ENCODE measurements around the gene IQSEC1. TPM values are rescaled to one million over a fixed set of nuclear protein-coding genes. Genes with fewer than 3 reads are reported as not detected.

IQSEC1 gene
- total RNA-seq, 1 donor from 2014 or later = 37.2 TPM

DNA sequence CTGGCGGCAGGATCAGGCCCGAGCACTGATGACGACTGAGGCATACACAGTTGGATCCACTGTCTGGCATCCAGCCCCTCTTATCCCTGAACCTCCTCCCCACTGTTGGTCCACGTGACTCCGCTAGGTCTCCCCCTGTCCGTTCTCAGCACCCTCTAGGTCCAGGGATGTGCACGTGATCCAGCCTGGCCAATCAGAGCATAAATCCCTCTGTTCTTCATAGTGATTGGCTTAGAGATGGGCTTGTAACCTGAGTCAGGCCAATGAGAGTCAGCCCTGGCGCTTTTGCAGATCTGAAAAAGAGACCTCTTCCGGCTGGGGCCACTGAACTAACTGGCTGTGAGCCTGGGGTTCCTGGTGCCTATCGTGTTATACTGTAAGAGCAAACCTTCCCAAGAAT, 20.5 kb upstream of the IQSEC1 start:
- H3K4me1 Mint-ChIP-seq (ENCODE audit: low read depth) = no peaks in the 10 kb centered on the region
- peaks cover 14% of the 10 kb centered on the region for H3K27me3 Mint-ChIP-seq (ENCODE audit: low read depth)
- peak overlapping the region; percentile 1 for H3K27ac Mint-ChIP-seq (ENCODE audit: unreplicated experiment)
- TF ChIP-seq, protein P1, sequence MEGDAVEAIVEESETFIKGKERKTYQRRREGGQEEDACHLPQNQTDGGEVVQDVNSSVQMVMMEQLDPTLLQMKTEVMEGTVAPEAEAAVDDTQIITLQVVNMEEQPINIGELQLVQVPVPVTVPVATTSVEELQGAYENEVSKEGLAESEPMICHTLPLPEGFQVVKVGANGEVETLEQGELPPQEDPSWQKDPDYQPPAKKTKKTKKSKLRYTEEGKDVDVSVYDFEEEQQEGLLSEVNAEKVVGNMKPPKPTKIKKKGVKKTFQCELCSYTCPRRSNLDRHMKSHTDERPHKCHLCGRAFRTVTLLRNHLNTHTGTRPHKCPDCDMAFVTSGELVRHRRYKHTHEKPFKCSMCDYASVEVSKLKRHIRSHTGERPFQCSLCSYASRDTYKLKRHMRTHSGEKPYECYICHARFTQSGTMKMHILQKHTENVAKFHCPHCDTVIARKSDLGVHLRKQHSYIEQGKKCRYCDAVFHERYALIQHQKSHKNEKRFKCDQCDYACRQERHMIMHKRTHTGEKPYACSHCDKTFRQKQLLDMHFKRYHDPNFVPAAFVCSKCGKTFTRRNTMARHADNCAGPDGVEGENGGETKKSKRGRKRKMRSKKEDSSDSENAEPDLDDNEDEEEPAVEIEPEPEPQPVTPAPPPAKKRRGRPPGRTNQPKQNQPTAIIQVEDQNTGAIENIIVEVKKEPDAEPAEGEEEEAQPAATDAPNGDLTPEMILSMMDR (IDR thresholded peaks at IDR 0.05) = no peak
- H3K36me3 Mint-ChIP-seq (ENCODE audit: low read depth) = no peaks in the 10 kb centered on the region
- no peak for DNase-seq (ENCODE audit: low spot score)
- H3K4me3 Mint-ChIP-seq (ENCODE audit: unreplicated experiment) = no peak overlapping the region
- H3K9me3 Mint-ChIP-seq (ENCODE audit: low read depth) = no peaks in the 10 kb centered on the region

DNA sequence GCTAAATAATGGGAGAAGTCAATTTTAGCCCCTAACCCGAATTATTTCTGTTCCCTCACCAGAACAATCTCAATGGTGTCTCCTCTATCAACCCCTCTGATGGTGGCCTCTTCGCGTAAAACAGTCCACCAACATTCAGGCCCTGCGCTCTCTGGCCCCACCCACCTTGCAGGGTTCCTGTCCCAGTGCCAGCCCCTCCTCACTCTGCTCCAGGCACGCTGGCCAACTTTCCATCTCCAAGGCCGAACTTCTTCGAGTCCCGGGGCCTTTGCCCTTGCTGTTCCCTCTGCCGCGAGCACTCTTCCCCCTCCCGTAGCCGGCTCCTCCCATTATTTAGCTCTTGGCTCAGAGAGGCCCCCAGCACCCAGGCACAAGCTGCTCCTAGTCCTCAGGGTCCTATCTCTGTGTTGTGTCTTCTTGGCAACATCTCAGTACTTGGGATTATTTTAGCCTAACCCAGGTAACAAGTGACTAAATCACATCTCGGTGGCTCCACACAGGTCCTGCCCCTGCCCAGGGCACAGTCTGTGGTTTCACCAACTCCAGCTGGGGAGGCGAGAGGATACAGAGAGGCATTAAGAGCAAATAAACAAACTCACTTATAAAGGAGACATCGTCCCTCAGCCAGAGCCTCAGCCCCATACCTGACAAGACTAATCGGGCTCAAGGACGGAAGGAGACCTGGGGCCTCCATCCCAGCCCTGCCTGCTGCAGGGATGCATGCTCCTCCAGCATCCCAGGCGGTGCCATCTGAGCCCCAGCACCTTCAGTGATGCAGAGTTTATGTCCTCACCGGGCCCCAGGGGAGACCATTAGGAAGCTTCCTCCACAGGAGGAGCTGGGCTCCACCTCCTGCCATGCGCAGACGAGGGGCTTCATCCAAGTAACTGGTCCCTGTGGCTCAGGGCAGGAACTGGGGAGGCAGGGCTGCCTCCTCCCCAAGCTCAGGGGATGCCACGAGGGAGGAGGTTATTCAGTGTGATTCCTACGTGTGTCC, 19.7 kb upstream of the IQSEC1 start:
- peaks cover 14% of the 10 kb centered on the region for H3K27me3 Mint-ChIP-seq (ENCODE audit: low read depth)
- H3K9me3 Mint-ChIP-seq (ENCODE audit: low read depth) = no peaks in the 10 kb centered on the region
- H3K4me1 Mint-ChIP-seq (ENCODE audit: low read depth) = peaks cover 7% of the 10 kb centered on the region
- no peak for DNase-seq (ENCODE audit: low spot score)
- H3K27ac Mint-ChIP-seq (ENCODE audit: unreplicated experiment) = no peak overlapping the region
- H3K36me3 Mint-ChIP-seq (ENCODE audit: low read depth) = no peaks in the 10 kb centered on the region
- TF ChIP-seq, protein P1 (IDR thresholded peaks at IDR 0.05) = no peak
- no peak overlapping the region for H3K4me3 Mint-ChIP-seq (ENCODE audit: unreplicated experiment)

DNA sequence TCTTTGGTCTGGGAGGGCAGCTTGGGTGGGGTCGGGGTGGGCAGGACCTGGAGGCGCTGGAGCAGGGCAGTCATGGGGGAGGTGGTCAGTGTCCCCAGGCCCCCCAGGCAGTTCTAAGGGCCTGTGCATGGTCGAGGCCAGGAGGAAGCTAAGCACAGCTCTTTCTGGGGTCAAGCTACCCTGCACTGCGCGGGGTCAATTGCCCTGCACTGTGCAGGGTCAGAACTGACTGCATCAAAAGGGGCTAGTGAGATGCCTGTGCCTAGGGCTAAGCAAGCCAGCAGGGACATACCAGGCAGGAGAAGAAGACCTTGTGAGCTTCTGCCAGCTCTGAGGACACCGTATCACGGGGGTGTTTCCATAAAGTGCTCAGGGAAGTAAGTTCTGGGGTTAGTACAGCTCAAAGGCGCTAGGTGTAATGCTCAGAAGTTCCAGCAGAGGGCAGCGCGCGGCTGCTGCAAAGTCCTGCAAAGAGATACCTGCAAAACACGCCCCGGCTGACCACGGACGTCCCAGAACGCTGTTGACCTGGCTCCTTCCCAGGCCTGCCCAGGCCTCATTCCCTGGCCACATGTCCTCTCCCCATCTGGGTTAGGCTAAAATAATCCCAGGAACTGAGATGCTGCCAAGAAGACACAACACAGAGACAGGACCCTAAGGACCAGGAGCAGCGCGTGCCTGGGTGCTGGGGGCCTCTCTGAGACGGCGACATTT, 18.8 kb upstream of the IQSEC1 start:
- peaks cover 14% of the 10 kb centered on the region for H3K27me3 Mint-ChIP-seq (ENCODE audit: low read depth)
- H3K9me3 Mint-ChIP-seq (ENCODE audit: low read depth) = no peaks in the 10 kb centered on the region
- TF ChIP-seq, protein P1 (IDR thresholded peaks at IDR 0.05) = peak; percentile 91
- peaks cover 16% of the 10 kb centered on the region for H3K4me1 Mint-ChIP-seq (ENCODE audit: low read depth)
- no peak overlapping the region for H3K4me3 Mint-ChIP-seq (ENCODE audit: unreplicated experiment)
- no peak overlapping the region for H3K27ac Mint-ChIP-seq (ENCODE audit: unreplicated experiment)
- no peaks in the 10 kb centered on the region for H3K36me3 Mint-ChIP-seq (ENCODE audit: low read depth)
- DNase-seq (ENCODE audit: low spot score) = no peak

DNA sequence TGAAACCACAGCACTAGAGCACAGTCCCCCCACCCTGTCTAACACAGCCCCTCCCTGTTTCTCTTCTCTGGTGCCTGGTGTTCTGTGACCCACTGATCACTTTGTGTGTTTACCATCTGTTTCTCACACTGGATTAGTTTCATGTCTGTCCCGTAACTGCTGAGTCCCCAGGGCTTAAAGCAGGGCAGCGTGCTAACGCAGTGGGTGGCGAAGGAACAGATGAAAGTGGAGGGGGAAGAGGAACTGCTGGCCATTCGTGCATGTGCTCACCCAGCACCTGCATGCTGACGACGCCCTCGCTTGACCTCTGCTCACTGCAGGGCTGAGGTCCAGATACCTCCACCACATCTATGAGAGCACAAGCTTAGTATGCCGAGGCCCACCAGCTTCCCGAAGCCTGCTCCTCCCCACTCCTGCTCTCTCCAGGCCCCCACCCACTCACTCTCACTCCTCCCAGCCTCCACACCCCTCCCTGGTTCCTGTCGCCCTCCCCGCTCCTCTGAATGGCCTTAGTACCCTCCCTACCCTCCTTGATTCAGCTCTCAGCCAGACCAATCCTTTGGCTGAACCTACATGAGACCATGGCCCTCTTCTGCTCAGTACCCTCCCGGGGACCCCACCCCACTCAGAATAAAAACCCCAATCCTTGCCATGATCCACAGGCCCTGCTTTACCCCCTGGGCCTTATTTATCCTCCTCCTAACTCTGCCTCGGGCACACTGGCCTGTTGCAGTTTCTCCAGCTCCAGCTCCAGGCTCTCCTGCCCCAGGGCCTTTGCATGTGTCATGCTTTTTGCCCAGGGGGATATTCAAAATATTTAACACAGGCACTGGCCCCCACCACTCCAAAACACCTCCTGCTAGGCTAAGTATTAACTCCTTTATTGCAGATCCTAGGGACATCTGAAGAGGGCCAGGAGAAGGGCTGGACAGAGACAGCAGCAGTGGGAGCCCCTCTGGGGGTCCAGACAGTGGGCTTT, 15.1 kb upstream of the IQSEC1 start:
- H3K36me3 Mint-ChIP-seq (ENCODE audit: low read depth) = no peaks in the 10 kb centered on the region
- TF ChIP-seq, protein P1 (IDR thresholded peaks at IDR 0.05) = no peak
- H3K27ac Mint-ChIP-seq (ENCODE audit: unreplicated experiment) = no peak overlapping the region

More for the DNA sequence above, 15.1 kb upstream of the IQSEC1 start:
- Mint-ChIP-seq H3K27me3 (ENCODE audit: low read depth) (peaks cover 6% of the 10 kb centered on the region), H3K4me3 (ENCODE audit: unreplicated experiment) (no peak overlapping the region), H3K4me1 (ENCODE audit: low read depth) (peaks cover 18% of the 10 kb centered on the region), H3K9me3 (ENCODE audit: low read depth) (no peaks in the 10 kb centered on the region)
- no peak for DNase-seq (ENCODE audit: low spot score)
